Aorta (tissue), 5 donors: ENCODE measurements around the gene MITF. TPM values are rescaled to one million over a fixed set of nuclear protein-coding genes. Genes with fewer than 3 reads are reported as not detected.
"Not testable (repeated sequence)": the region's sequence is repeated elsewhere in the genome, so short reads cannot be mapped to it uniquely, and the experiment has no call there.

Experiments used
- ATAC-seq: fragments of 200-7000 bp; cut with Tn5 transposase; one replicate; pipeline ENCODE4 v1.9.1; 2022; ENCODE audit warnings: moderate library complexity; ENCODE audit not compliant: low FRiP score
- DNase-seq, 2 donors: peaks; one replicate each; pipeline ENCODE4 v3.0.0-alpha.2; 2020
- H3K27ac ChIP-seq, 2 donors: one replicate each; pipeline ENCODE4 v1.5.1; 2013; ENCODE audit warnings: low read length in 2 of 2, mild to moderate bottlenecking in 2 of 2, moderate library complexity in 2 of 2, control low read depth in 1 of 2, inconsistent platforms in 1 of 2, low read depth in 1 of 2
- H3K27me3 ChIP-seq, 2 donors: one replicate each; pipeline ENCODE4 v1.6.1; 2013; ENCODE audit warnings: control low read depth in 1 of 2, low read length in 1 of 2, mild to moderate bottlenecking in 1 of 2, moderate library complexity in 1 of 2; ENCODE audit not compliant: insufficient read depth in 2 of 2, control insufficient read depth in 1 of 2
- H3K36me3 ChIP-seq, 2 donors: one replicate each; pipeline ENCODE4 v1.6.1; 2013; ENCODE audit warnings: control low read depth in 1 of 2, low read length in 1 of 2, mild to moderate bottlenecking in 1 of 2; ENCODE audit not compliant: insufficient read depth in 2 of 2, control insufficient read depth in 1 of 2
- H3K4me1 ChIP-seq, 2 donors: one replicate each; pipeline ENCODE4 v1.6.1; 2013; ENCODE audit warnings: low read length in 2 of 2, control low read depth in 1 of 2, mild to moderate bottlenecking in 1 of 2, moderate library complexity in 1 of 2; ENCODE audit not compliant: insufficient read depth in 2 of 2, control insufficient read depth in 1 of 2
- H3K4me3 ChIP-seq, 2 donors: one replicate each; pipeline ENCODE4 v1.5.1; 2013; ENCODE audit warnings: low read length in 2 of 2, control low read depth in 1 of 2, mild to moderate bottlenecking in 1 of 2
- H3K9me3 ChIP-seq: one replicate; pipeline ENCODE4 v1.6.1; 2013; ENCODE audit warnings: mild to moderate bottlenecking, low read length; ENCODE audit not compliant: control insufficient read depth
- WGBS, 2 donors: extraction: QIAGEN DNeasy Blood & Tissue Kit; methylation state at CpG; one replicate each; pipeline ENCODE4 v1.1.7; 2013; 5-methylcytosine and 5-hydroxymethylcytosine counted together
- intact Hi-C, 2 donors: fragments of 100-400 bp; cut with DNase I; formaldehyde crosslinking; loops; one replicate each; pipeline versions ENCODE4 v1.14.2 to v1.15.0; 2022
- polyA plus RNA-seq, 2 donors: library from polyadenylated mRNA; stranded (reverse); fragments of 200-250 nt; gene quantifications; one replicate each; pipeline ENCODE4 v1.2.3, GENCODE V29; 2013
- total RNA-seq, 2 donors: library from RNA; stranded (reverse); fragmentation: NEBNext Ultra II Directional; extraction: Animal tissue kit (Norgen Biotek cat#: 25700); gene quantifications; one replicate each; pipeline ENCODE4 v1.2.1, GENCODE V29; 2021
- donor health status: healthy with polysubstance abuse.
- donor health status: Bipolar disorder and iron deficiency.
- donor health status: DM: no; HTN: no; CAD: no.
- donor health status: DM: no; HTN: no; CAD: no.
- donor health status: DM: yes; HTN: yes; CAD: no.

Gene MITF
- total and polyA plus RNA-seq, 4 donors, result 4.1 to 30.5 (median 17.4) TPM

- ATAC-seq, result not testable (repeated sequence)
Observed at GRCh38 chr3:69920009-69920408, 180.7 kb downstream of the MITF start.

GRCh38 chr3:69921651-69922050 is 182.4 kb downstream of the MITF start:
- no peak for DNase-seq
- Histone ChIP-seq H3K9me3 (no peaks in the 10 kb centered on the region), H3K27me3 (no peaks in the 10 kb centered on the region), H3K4me1 (peaks cover 1 to 2% of the 10 kb centered on the region in 2 donors), H3K27ac (no peak overlapping the region), H3K4me3 (no peak overlapping the region), H3K36me3 (no peaks in the 10 kb centered on the region)
- intact Hi-C loops, result no loop called here
- 92 to 93% methylated on average over 6 of the region's 6 CpGs for WGBS, 2 donors
- no peak for ATAC-seq

More at GRCh38 chr3:69920009-69920408, 180.7 kb downstream of the MITF start:
- H3K4me3 ChIP-seq, DNase-seq, H3K36me3 ChIP-seq, H3K27ac ChIP-seq, H3K4me1 ChIP-seq, H3K27me3 ChIP-seq, intact Hi-C loops, H3K9me3 ChIP-seq: not testable (repeated sequence)
- 52 to 54% methylated on average over 10 of the region's 10 CpGs for WGBS, 2 donors

GRCh38 chr3:69922521-69923000 is 183.3 kb downstream of the MITF start:
- intact Hi-C loops, result no loop called here
- no peak for ATAC-seq

GRCh38 chr3:69925506-69925905 is 186.2 kb downstream of the MITF start:
- H3K27me3 ChIP-seq, result no peaks in the 10 kb centered on the region
- DNase-seq (no peak), ATAC-seq (no peak)
- no peaks in the 10 kb centered on the region for H3K9me3 ChIP-seq
- intact Hi-C loops, result no loop called here
- H3K4me1 ChIP-seq, result peaks cover 1 to 2% of the 10 kb centered on the region in 2 donors
- no peak overlapping the region for H3K27ac ChIP-seq
- no peaks in the 10 kb centered on the region for H3K36me3 ChIP-seq
- H3K4me3 ChIP-seq, result no peak overlapping the region

More at GRCh38 chr3:69922521-69923000, 183.3 kb downstream of the MITF start:
- Histone ChIP-seq H3K27ac (no peak overlapping the region), H3K9me3 (no peaks in the 10 kb centered on the region), H3K4me1 (peaks cover 1 to 2% of the 10 kb centered on the region in 2 donors), H3K27me3 (no peaks in the 10 kb centered on the region), H3K36me3 (no peaks in the 10 kb centered on the region), H3K4me3 (no peak overlapping the region)
- 86 to 88% methylated on average over 4 of the region's 4 CpGs for WGBS, 2 donors
- DNase-seq, result no peak

GRCh38 chr3:69926385-69926784 is 187.1 kb downstream of the MITF start:
- intact Hi-C loops, result no loop called here
- Histone ChIP-seq H3K9me3 (no peaks in the 10 kb centered on the region), H3K27ac (no peak overlapping the region), H3K27me3 (no peaks in the 10 kb centered on the region), H3K4me3 (no peak overlapping the region), H3K36me3 (no peaks in the 10 kb centered on the region), H3K4me1 (peaks cover 1 to 2% of the 10 kb centered on the region in 2 donors)
- DNase-seq (no peak), ATAC-seq (no peak)
- 95% methylated on average over 8 of the region's 8 CpGs for WGBS, 2 donors

GRCh38 chr3:69927571-69927970 is 188.3 kb downstream of the MITF start:
- no peaks in the 10 kb centered on the region for H3K36me3 ChIP-seq
- peaks cover 1 to 2% of the 10 kb centered on the region in 2 donors for H3K4me1 ChIP-seq
- no peaks in the 10 kb centered on the region for H3K27me3 ChIP-seq
- intact Hi-C loops, result no loop called here
- ATAC-seq, result no peak
- H3K27ac ChIP-seq, result no peak overlapping the region
- H3K4me3 ChIP-seq, result no peak overlapping the region
- no peaks in the 10 kb centered on the region for H3K9me3 ChIP-seq
- no peak for DNase-seq

- H3K27me3 ChIP-seq, result no peaks in the 10 kb centered on the region
- no peaks in the 10 kb centered on the region for H3K36me3 ChIP-seq
- ATAC-seq (no peak), DNase-seq (no peak)
- H3K4me3 ChIP-seq, result no peak overlapping the region
- 87 to 88% methylated on average over 4 of the region's 4 CpGs for WGBS, 2 donors
- H3K9me3 ChIP-seq, result no peaks in the 10 kb centered on the region
- intact Hi-C loops, result no loop called here
- peaks cover 1 to 2% of the 10 kb centered on the region in 2 donors for H3K4me1 ChIP-seq
- H3K27ac ChIP-seq, result no peak overlapping the region
Observed at GRCh38 chr3:69929019-69929418, 189.8 kb downstream of the MITF start.

- H3K4me1 ChIP-seq, result no peaks in the 10 kb centered on the region
- 28 to 39% methylated on average over 2 of the region's 2 CpGs for WGBS, 2 donors
- no peak overlapping the region for H3K4me3 ChIP-seq
- no peaks in the 10 kb centered on the region for H3K9me3 ChIP-seq
- H3K27me3 ChIP-seq, result no peaks in the 10 kb centered on the region
- intact Hi-C loops, result no loop called here
- H3K36me3 ChIP-seq, result no peaks in the 10 kb centered on the region
- no peak overlapping the region for H3K27ac ChIP-seq
- DNase-seq (no peak), ATAC-seq (no peak)
Observed at GRCh38 chr3:69930564-69930963, 191.3 kb downstream of the MITF start.

- H3K9me3 ChIP-seq, result no peaks in the 10 kb centered on the region
- WGBS, 2 donors, result 95 to 100% methylated on average over 2 of the region's 2 CpGs
- intact Hi-C loops, result no loop called here
- DNase-seq (no peak), ATAC-seq (no peak)
- no peaks in the 10 kb centered on the region for H3K4me1 ChIP-seq
- H3K27ac ChIP-seq, result no peak overlapping the region
- no peaks in the 10 kb centered on the region for H3K36me3 ChIP-seq
- H3K27me3 ChIP-seq, result no peaks in the 10 kb centered on the region
- no peak overlapping the region for H3K4me3 ChIP-seq
Observed at GRCh38 chr3:69932087-69932486, 192.8 kb downstream of the MITF start.
